Measurements from ENCODE around the gene DDOST.

- TF ChIP-seq CTCF (IDR thresholded peaks at IDR 0.05; ENCODE audit: borderline replicate concordance, extremely low read depth, low read length, poor library complexity, severe bottlenecking) (no peak), EZH2 (IDR thresholded peaks at IDR 0.05; ENCODE audit: borderline replicate concordance, low read depth, low read length, severe bottlenecking) (no peak)
Measured at GRCh38 chr1:20615946-20616846, 45.0 kb downstream of the DDOST start.
